ENCODE data around the gene SLC7A10.

- no peak for TF ChIP-seq CTCF (optimal IDR thresholded peaks at IDR 0.05 in 1 of 3, IDR thresholded peaks at IDR 0.05 in 1 of 3, conservative IDR thresholded peaks at IDR 0.05 in 1 of 3; ENCODE audit: extremely low read depth in 1 of 3, insufficient read depth in 2 of 3, low read length in 3 of 3)
- no peak for TF ChIP-seq EZH2 (IDR thresholded peaks at IDR 0.05; ENCODE audit: low read length)
Observed at GRCh38 chr19:33175156-33175782, 50.4 kb downstream of the SLC7A10 start.

Data from keratinocyte (primary cell).